ENCODE measurements around the gene SRGAP1.
A peak's percentile ranks its signal among the peaks of the same experiment; 100 is the strongest.

The SRGAP1 gene

GRCh38 chr12:64178122-64178521 is 333.6 kb downstream of the SRGAP1 start:
- Histone ChIP-seq H3K4me2 (ENCODE audit: low read depth, low read length) (no peak overlapping the region), H3F3A (ENCODE audit: insufficient read depth, low read length) (no peaks in the 10 kb centered on the region)

GRCh38 chr12:64180951-64181350 is 336.5 kb downstream of the SRGAP1 start:
- Histone ChIP-seq H3K27me3 (replicated peaks; ENCODE audit: insufficient read depth, low read length) (no peaks in the 10 kb centered on the region), H3K4me3 (ENCODE audit: low read length) (no peak overlapping the region), H3F3A (ENCODE audit: insufficient read depth, low read length) (no peaks in the 10 kb centered on the region), H3K79me2 (ENCODE audit: low read length) (no peaks in the 10 kb centered on the region), H3K9ac (ENCODE audit: low read length) (no peak overlapping the region), H3K27ac (ENCODE audit: low read length) (no peak overlapping the region), H3K4me1 (ENCODE audit: low read length) (no peaks in the 10 kb centered on the region), H2AFZ (ENCODE audit: low read length) (no peak overlapping the region), H3K9me2 (replicated peaks; ENCODE audit: insufficient read depth, low read length) (no peaks in the 10 kb centered on the region), H3K9me3 (replicated peaks; ENCODE audit: insufficient read depth, low read length) (no peaks in the 10 kb centered on the region), H4K20me1 (ENCODE audit: insufficient read depth, low read length) (no peaks in the 10 kb centered on the region), H3K4me2 (ENCODE audit: low read depth, low read length) (no peak overlapping the region), H3K36me3 (replicated peaks; ENCODE audit: insufficient read depth, low read length) (no peaks in the 10 kb centered on the region)
- DNase-seq = no peak
- TF ChIP-seq CTCF (IDR thresholded peaks at IDR 0.05; ENCODE audit: low read length) (no peak), EZH2 (optimal IDR thresholded peaks at IDR 0.05; ENCODE audit: low read depth, low read length) (no peak), EZH2phosphoT487 (IDR thresholded peaks at IDR 0.05; ENCODE audit: low read length) (no peak)

More at GRCh38 chr12:64178122-64178521, 333.6 kb downstream of the SRGAP1 start:
- Histone ChIP-seq H3K79me2 (ENCODE audit: low read length) (no peaks in the 10 kb centered on the region), H3K9me3 (replicated peaks; ENCODE audit: insufficient read depth, low read length) (no peaks in the 10 kb centered on the region), H2AFZ (ENCODE audit: low read length) (no peak overlapping the region), H3K9me2 (replicated peaks; ENCODE audit: insufficient read depth, low read length) (no peaks in the 10 kb centered on the region), H3K36me3 (replicated peaks; ENCODE audit: insufficient read depth, low read length) (no peaks in the 10 kb centered on the region), H3K27me3 (replicated peaks; ENCODE audit: insufficient read depth, low read length) (no peaks in the 10 kb centered on the region), H4K20me1 (ENCODE audit: insufficient read depth, low read length) (no peaks in the 10 kb centered on the region), H3K9ac (ENCODE audit: low read length) (no peak overlapping the region), H3K4me1 (ENCODE audit: low read length) (no peaks in the 10 kb centered on the region), H3K4me3 (ENCODE audit: low read length) (no peak overlapping the region), H3K27ac (ENCODE audit: low read length) (no peak overlapping the region)
- no peak for DNase-seq
- TF ChIP-seq CTCF (IDR thresholded peaks at IDR 0.05; ENCODE audit: low read length) (no peak), EZH2 (optimal IDR thresholded peaks at IDR 0.05; ENCODE audit: low read depth, low read length) (no peak), EZH2phosphoT487 (IDR thresholded peaks at IDR 0.05; ENCODE audit: low read length) (no peak)

GRCh38 chr12:64181430-64182291 is 337.2 kb downstream of the SRGAP1 start:
- Histone ChIP-seq H3K27me3 (replicated peaks; ENCODE audit: insufficient read depth, low read length) (no peaks in the 10 kb centered on the region), H3K36me3 (replicated peaks; ENCODE audit: insufficient read depth, low read length) (no peaks in the 10 kb centered on the region), H3K4me1 (ENCODE audit: low read length) (no peaks in the 10 kb centered on the region), H3K9ac (ENCODE audit: low read length) (no peak overlapping the region), H3K9me3 (replicated peaks; ENCODE audit: insufficient read depth, low read length) (no peaks in the 10 kb centered on the region), H3K9me2 (replicated peaks; ENCODE audit: insufficient read depth, low read length) (no peaks in the 10 kb centered on the region), H3K79me2 (ENCODE audit: low read length) (no peaks in the 10 kb centered on the region), H3F3A (ENCODE audit: insufficient read depth, low read length) (no peaks in the 10 kb centered on the region), H3K4me3 (ENCODE audit: low read length) (no peak overlapping the region), H2AFZ (ENCODE audit: low read length) (no peak overlapping the region), H4K20me1 (ENCODE audit: insufficient read depth, low read length) (no peaks in the 10 kb centered on the region), H3K27ac (ENCODE audit: low read length) (no peak overlapping the region), H3K4me2 (ENCODE audit: low read depth, low read length) (no peak overlapping the region)
- TF ChIP-seq CTCF (IDR thresholded peaks at IDR 0.05; ENCODE audit: low read length) (peak; percentile 27), EZH2 (optimal IDR thresholded peaks at IDR 0.05; ENCODE audit: low read depth, low read length) (no peak)
- no peak for DNase-seq
